ENCODE data around the gene GFI1B. TPM values are rescaled to one million over a fixed set of nuclear protein-coding genes. Genes with fewer than 3 reads are reported as not detected.

GFI1B gene
- total RNA-seq, 1 experiment from 2014 or later, result not detected

- Histone ChIP-seq H3K4me2 (peak overlapping the region; percentile 74), H3K4me1 (replicated peaks; ENCODE audit: insufficient read depth) (peaks cover 25% of the 10 kb centered on the region), H3K27ac (peak overlapping the region; percentile 36), H4K20me1 (ENCODE audit: insufficient read depth) (peaks cover 14% of the 10 kb centered on the region), H3K79me2 (ENCODE audit: low read depth) (peaks cover 61% of the 10 kb centered on the region), H3K4me3 (peak overlapping the region; percentile 76), H3F3A (ENCODE audit: insufficient read depth, low read depth) (peaks cover 19% of the 10 kb centered on the region; the same call in 1 of the 2 replicates), H2AFZ (peak overlapping the region; percentile 88), H3K36me3 (ENCODE audit: low read depth) (0 out of 2 replicates have a peak, but pooled peaks cover 12% of the 10 kb centered on the region), H3K27me3 (ENCODE audit: insufficient read depth, low read depth) (no peaks in the 10 kb centered on the region), H3K9me3 (ENCODE audit: insufficient read depth, low read depth) (no peaks in the 10 kb centered on the region), H3K9me2 (ENCODE audit: insufficient read depth) (no peaks in the 10 kb centered on the region)
- DNase-seq, result no peak
- TF ChIP-seq EZH2 (IDR thresholded peaks at IDR 0.05; ENCODE audit: low read depth) (no peak), CTCF (conservative IDR thresholded peaks at IDR 0.05) (no peak)
- no TSS peak for BruUV-seq (replicated peaks)
- POLR2A ChIA-PET (ENCODE audit: unreplicated experiment), result interaction anchor here (0.6 to 0.7 kb wide), 2 partner anchors 104 to 261 kb away, joined by 3 to 5 read pairs; no protein-coding TSS in a partner anchor
- intact Hi-C loops (cut with micrococcal nuclease; ENCODE audit: unreplicated experiment), result loop anchor here (5.0 kb wide), 2 partner anchors 71 to 306 kb away; partner anchors contain the start of gene SURF6
- CTCF ChIA-PET, result interaction anchor here (0.6 to 1.2 kb wide), 3 partner anchors 130 to 483 kb away, joined by 3 to 4 read pairs (median 3); no protein-coding TSS in a partner anchor
These were observed 52.6 kb downstream of the GFI1B start for GRCh38 chr9:133031130-133031422.

- TF ChIP-seq EZH2 (IDR thresholded peaks at IDR 0.05; ENCODE audit: low read depth) (no peak), CTCF (conservative IDR thresholded peaks at IDR 0.05) (no peak)
- Histone ChIP-seq H3K4me2 (peak overlapping the region; percentile 74), H4K20me1 (ENCODE audit: insufficient read depth) (peaks cover 18% of the 10 kb centered on the region), H3K27me3 (ENCODE audit: insufficient read depth, low read depth) (no peaks in the 10 kb centered on the region), H3K9me3 (ENCODE audit: insufficient read depth, low read depth) (no peaks in the 10 kb centered on the region), H3K4me3 (peak overlapping the region; percentile 76), H3K36me3 (ENCODE audit: low read depth) (0 out of 2 replicates have a peak, but pooled peaks cover 12% of the 10 kb centered on the region), H3K79me2 (ENCODE audit: low read depth) (peaks cover 65% of the 10 kb centered on the region), H3F3A (ENCODE audit: insufficient read depth, low read depth) (peaks cover 19% of the 10 kb centered on the region; the same call in 1 of the 2 replicates), H3K9me2 (ENCODE audit: insufficient read depth) (no peaks in the 10 kb centered on the region), H2AFZ (peak overlapping the region; percentile 88; the same call in 1 of the 2 replicates), H3K4me1 (replicated peaks; ENCODE audit: insufficient read depth) (peaks cover 25% of the 10 kb centered on the region), H3K27ac (peak overlapping the region; percentile 36; the same call in 1 of the 2 replicates)
- intact Hi-C loops (cut with micrococcal nuclease; ENCODE audit: unreplicated experiment), result loop anchor here (5.0 kb wide), 2 partner anchors 71 to 306 kb away; partner anchors contain the start of gene SURF6
- CTCF ChIA-PET, result interaction anchor here (0.6 to 1.2 kb wide), 2 partner anchors 129 to 453 kb away, joined by 3 read pairs; no protein-coding TSS in a partner anchor
- POLR2A ChIA-PET (ENCODE audit: unreplicated experiment), result interaction anchor here (0.6 to 0.7 kb wide), 2 partner anchors 104 to 262 kb away, joined by 3 to 5 read pairs; no protein-coding TSS in a partner anchor
- no TSS peak for BruUV-seq (replicated peaks)
- DNase-seq, result peak in 1 of 2 experiments; percentile 5
These were observed 53.0 kb downstream of the GFI1B start for GRCh38 chr9:133031496-133031911.

GRCh38 chr9:133032171-133032570, 53.7 kb downstream of the GFI1B start:
- CTCF ChIA-PET, result no interaction called here
- no peaks in the 10 kb centered on the region for H3K9me2 ChIP-seq (ENCODE audit: insufficient read depth)
- no peak for DNase-seq
- no peaks in the 10 kb centered on the region for H3K9me3 ChIP-seq (ENCODE audit: insufficient read depth, low read depth)
- peaks cover 18% of the 10 kb centered on the region; the same call in 1 of the 2 replicates for H3F3A ChIP-seq (ENCODE audit: insufficient read depth, low read depth)
- H3K4me1 ChIP-seq (replicated peaks; ENCODE audit: insufficient read depth), result peaks cover 25% of the 10 kb centered on the region
- peaks cover 72% of the 10 kb centered on the region for H3K79me2 ChIP-seq (ENCODE audit: low read depth)
- intact Hi-C loops (cut with micrococcal nuclease; ENCODE audit: unreplicated experiment), result loop anchor here (5.0 kb wide), 2 partner anchors 70 to 305 kb away; partner anchors contain the start of gene SURF6
- POLR2A ChIA-PET (ENCODE audit: unreplicated experiment), result no interaction called here
- no peak overlapping the region for H3K27ac ChIP-seq
- TF ChIP-seq EZH2 (IDR thresholded peaks at IDR 0.05; ENCODE audit: low read depth) (no peak), CTCF (conservative IDR thresholded peaks at IDR 0.05) (no peak)
- H2AFZ ChIP-seq, result no peak overlapping the region
- H3K27me3 ChIP-seq (ENCODE audit: insufficient read depth, low read depth), result no peaks in the 10 kb centered on the region
- peaks cover 25% of the 10 kb centered on the region for H4K20me1 ChIP-seq (ENCODE audit: insufficient read depth)
- H3K36me3 ChIP-seq (ENCODE audit: low read depth), result 0 out of 2 replicates have a peak, but pooled peaks cover 12% of the 10 kb centered on the region
- peak overlapping the region; percentile 74 for H3K4me2 ChIP-seq
- H3K4me3 ChIP-seq, result peak overlapping the region; percentile 76; the same call in 1 of the 2 replicates
- BruUV-seq (replicated peaks), result no TSS peak

Measured in PC-9 (cell line).